Measurements from ENCODE around the gene KCNMA1. TPM values are rescaled to one million over a fixed set of nuclear protein-coding genes. Genes with fewer than 3 reads are reported as not detected.

Gene KCNMA1
- total RNA-seq, 3 donors from 2014 or later (not counting 1 experiment from before 2014, with no cell fraction given), result 0.40 to 1.8 (median 0.63) TPM

GRCh38 chr10:77266242-77266641 lies 371.4 kb downstream of the KCNMA1 start:
- Mint-ChIP-seq H3K4me1 (peaks cover 47 to 54% of the 10 kb centered on the region in 2 donors), H3K36me3 (no peaks in the 10 kb centered on the region), H3K9me3 (peaks cover 0 to 2% of the 10 kb centered on the region in 2 donors), H3K27me3 (ENCODE audit: low read depth in 2 of 2) (no peaks in the 10 kb centered on the region), H3K27ac (peak overlapping the region; percentile 35 to 36), H3K4me3 (no peak overlapping the region)
- Histone ChIP-seq H3K9me3 (ENCODE audit: control insufficient read depth, insufficient read depth, low read length) (peaks cover 2% of the 10 kb centered on the region), H3K4me3 (ENCODE audit: low read length) (no peak overlapping the region), H3K27ac (ENCODE audit: low read length) (no peak overlapping the region), H3K36me3 (ENCODE audit: control insufficient read depth, insufficient read depth, low read length) (no peaks in the 10 kb centered on the region), H3K4me1 (ENCODE audit: control insufficient read depth, insufficient read depth, low read length) (peaks cover 27% of the 10 kb centered on the region), H3K27me3 (ENCODE audit: control insufficient read depth, insufficient read depth, low read length) (no peaks in the 10 kb centered on the region)
- TF ChIP-seq CTCF (IDR thresholded peaks at IDR 0.05), result no peak
- no peak for ATAC-seq
- DNase-seq, result no peak
- intact Hi-C loops (cut with micrococcal nuclease), result no loop called here
- 89% methylated on average over 2 of the region's 2 CpGs for WGBS (ENCODE audit: insufficient coverage)

- Mint-ChIP-seq H3K27me3 (ENCODE audit: low read depth in 2 of 2) (peaks cover 0 to 2% of the 10 kb centered on the region in 2 donors), H3K36me3 (no peaks in the 10 kb centered on the region), H3K4me3 (peak overlapping the region; percentile 76), H3K27ac (peak overlapping the region; percentile 64 to 82), H3K9me3 (peaks cover 0 to 2% of the 10 kb centered on the region in 2 donors), H3K4me1 (peaks cover 56% of the 10 kb centered on the region in 2 donors)
- ATAC-seq (peak in 2 of 3 donors; percentile 15 to 27), DNase-seq (no peak)
- H3K4me3 ChIP-seq (ENCODE audit: low read length), result peak overlapping the region; percentile 2
- H3K36me3 ChIP-seq (ENCODE audit: control insufficient read depth, insufficient read depth, low read length), result no peaks in the 10 kb centered on the region
- H3K27me3 ChIP-seq (ENCODE audit: control insufficient read depth, insufficient read depth, low read length), result no peaks in the 10 kb centered on the region
- H3K27ac ChIP-seq (ENCODE audit: low read length), result peak overlapping the region; percentile 57
- TF ChIP-seq CTCF (IDR thresholded peaks at IDR 0.05), result no peak
- 8% methylated on average over 3 of the region's 3 CpGs for WGBS (ENCODE audit: insufficient coverage)
- H3K4me1 ChIP-seq (ENCODE audit: control insufficient read depth, insufficient read depth, low read length), result peaks cover 27% of the 10 kb centered on the region
- H3K9me3 ChIP-seq (ENCODE audit: control insufficient read depth, insufficient read depth, low read length), result peaks cover 2% of the 10 kb centered on the region
- intact Hi-C loops (cut with micrococcal nuclease), result no loop called here
These were observed 373.1 kb downstream of the KCNMA1 start for GRCh38 chr10:77264527-77264926.

GRCh38 chr10:77264107-77264506 lies 373.5 kb downstream of the KCNMA1 start:
- H3K27me3 Mint-ChIP-seq (ENCODE audit: low read depth in 2 of 2), result peaks cover 0 to 2% of the 10 kb centered on the region in 2 donors
- peak in 1 of 2 donors; percentile 52 for DNase-seq
- Histone ChIP-seq H3K27ac (ENCODE audit: low read length) (peak overlapping the region; percentile 57), H3K4me1 (ENCODE audit: control insufficient read depth, insufficient read depth, low read length) (peaks cover 27% of the 10 kb centered on the region), H3K9me3 (ENCODE audit: control insufficient read depth, insufficient read depth, low read length) (peaks cover 2% of the 10 kb centered on the region), H3K36me3 (ENCODE audit: control insufficient read depth, insufficient read depth, low read length) (no peaks in the 10 kb centered on the region), H3K4me3 (ENCODE audit: low read length) (peak overlapping the region; percentile 2), H3K27me3 (ENCODE audit: control insufficient read depth, insufficient read depth, low read length) (no peaks in the 10 kb centered on the region)
- intact Hi-C loops (cut with micrococcal nuclease), result no loop called here
- peak; percentile 71 to 97 (median 86) for ATAC-seq
- peaks cover 56% of the 10 kb centered on the region in 2 donors for H3K4me1 Mint-ChIP-seq
- 2% methylated on average over 4 of the region's 4 CpGs for WGBS (ENCODE audit: insufficient coverage)
- H3K4me3 Mint-ChIP-seq, result peak overlapping the region; percentile 76
- no peak for TF ChIP-seq CTCF (IDR thresholded peaks at IDR 0.05)
- H3K9me3 Mint-ChIP-seq, result peaks cover 0 to 2% of the 10 kb centered on the region in 2 donors
- peak overlapping the region; percentile 64 to 82 for H3K27ac Mint-ChIP-seq
- no peaks in the 10 kb centered on the region for H3K36me3 Mint-ChIP-seq

- Mint-ChIP-seq H3K4me3 (peak overlapping the region; percentile 76), H3K36me3 (no peaks in the 10 kb centered on the region), H3K4me1 (peaks cover 56% of the 10 kb centered on the region in 2 donors), H3K27me3 (ENCODE audit: low read depth in 2 of 2) (peaks cover 0 to 2% of the 10 kb centered on the region in 2 donors), H3K9me3 (peaks cover 0 to 2% of the 10 kb centered on the region in 2 donors), H3K27ac (peak overlapping the region; percentile 64 to 82)
- DNase-seq, result no peak
- no peak for ATAC-seq
- H3K9me3 ChIP-seq (ENCODE audit: control insufficient read depth, insufficient read depth, low read length), result peaks cover 2% of the 10 kb centered on the region
- no peaks in the 10 kb centered on the region for H3K36me3 ChIP-seq (ENCODE audit: control insufficient read depth, insufficient read depth, low read length)
- TF ChIP-seq CTCF (IDR thresholded peaks at IDR 0.05), result no peak
- no peak overlapping the region for H3K4me3 ChIP-seq (ENCODE audit: low read length)
- peak overlapping the region; percentile 57 for H3K27ac ChIP-seq (ENCODE audit: low read length)
- peaks cover 27% of the 10 kb centered on the region for H3K4me1 ChIP-seq (ENCODE audit: control insufficient read depth, insufficient read depth, low read length)
- H3K27me3 ChIP-seq (ENCODE audit: control insufficient read depth, insufficient read depth, low read length), result no peaks in the 10 kb centered on the region
- WGBS (ENCODE audit: insufficient coverage), result 56% methylated on average over 4 of the region's 4 CpGs
- intact Hi-C loops (cut with micrococcal nuclease), result no loop called here
These were observed 373.9 kb downstream of the KCNMA1 start for GRCh38 chr10:77263700-77264099.
